ENCODE data around the gene CCDC136.

Gene CCDC136

DNA sequence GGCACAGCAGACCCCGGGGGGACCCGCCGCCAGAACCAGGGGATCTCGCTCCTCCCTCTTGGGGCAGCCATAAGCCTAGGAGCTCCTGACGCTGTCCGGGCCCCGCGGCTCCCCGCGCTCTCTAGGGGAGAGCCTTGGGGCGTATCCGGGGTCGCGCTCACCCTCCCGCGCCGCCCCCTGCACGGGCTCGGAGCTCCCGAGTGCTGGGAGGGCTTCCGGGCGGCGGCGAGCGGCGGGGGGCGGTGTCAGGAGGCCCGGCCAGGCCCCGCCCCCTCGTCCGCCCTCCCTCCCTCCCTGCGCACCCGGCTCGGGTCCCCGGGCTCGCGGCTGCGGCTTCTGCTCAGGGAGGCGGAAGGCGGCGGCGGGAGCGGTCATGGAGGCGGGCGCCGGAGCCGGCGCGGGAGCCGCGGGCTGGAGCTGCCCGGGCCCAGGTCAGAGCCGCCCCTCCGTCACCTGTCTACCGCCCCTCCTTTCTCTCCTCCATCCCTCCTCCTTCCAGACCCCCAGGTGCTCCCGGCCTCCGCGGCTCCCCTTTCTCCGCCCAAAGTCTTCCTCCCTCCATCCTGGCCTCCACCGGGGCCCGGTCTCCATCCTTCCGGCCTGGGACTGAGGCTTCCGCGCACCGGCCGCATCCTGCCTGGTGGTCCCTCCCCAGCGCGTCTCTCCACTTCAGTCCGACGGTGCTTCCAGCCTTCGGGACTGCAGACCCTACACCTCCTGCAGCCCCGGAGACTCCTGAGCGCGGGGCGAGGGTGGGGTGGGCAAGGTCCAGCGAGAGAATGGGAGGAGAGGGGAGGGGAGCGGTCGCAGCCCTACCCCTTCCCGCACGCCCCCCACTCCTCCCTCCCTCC lies at the start of gene CCDC136:
Gene CCDC136, plus strand, starts transcription at position 848 of the 851 bp plus-strand sequence. CDS start 444 bp downstream, outside the sequence.
- peak; percentile 70 for DNase-seq

DNA sequence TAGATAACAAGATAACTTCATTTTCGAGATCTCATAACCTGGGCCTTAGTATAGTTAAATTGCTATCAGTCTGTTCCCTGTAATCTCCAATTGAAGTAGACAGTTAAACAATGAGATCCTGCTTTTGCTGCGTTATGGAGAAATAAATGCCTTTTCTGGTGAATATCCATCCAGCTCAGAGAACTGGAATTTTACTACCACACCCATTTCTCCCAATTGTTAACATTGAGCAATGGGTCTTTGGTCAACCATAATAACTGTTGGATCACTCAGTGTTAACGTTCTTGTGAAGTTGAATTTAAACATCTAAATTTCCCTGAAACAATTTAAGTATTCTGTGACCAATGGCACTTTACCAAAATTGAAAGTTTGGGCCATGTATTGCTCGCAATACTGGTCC lies 49.6 kb upstream of the CCDC136 start:
- DNase-seq = no peak

DNA sequence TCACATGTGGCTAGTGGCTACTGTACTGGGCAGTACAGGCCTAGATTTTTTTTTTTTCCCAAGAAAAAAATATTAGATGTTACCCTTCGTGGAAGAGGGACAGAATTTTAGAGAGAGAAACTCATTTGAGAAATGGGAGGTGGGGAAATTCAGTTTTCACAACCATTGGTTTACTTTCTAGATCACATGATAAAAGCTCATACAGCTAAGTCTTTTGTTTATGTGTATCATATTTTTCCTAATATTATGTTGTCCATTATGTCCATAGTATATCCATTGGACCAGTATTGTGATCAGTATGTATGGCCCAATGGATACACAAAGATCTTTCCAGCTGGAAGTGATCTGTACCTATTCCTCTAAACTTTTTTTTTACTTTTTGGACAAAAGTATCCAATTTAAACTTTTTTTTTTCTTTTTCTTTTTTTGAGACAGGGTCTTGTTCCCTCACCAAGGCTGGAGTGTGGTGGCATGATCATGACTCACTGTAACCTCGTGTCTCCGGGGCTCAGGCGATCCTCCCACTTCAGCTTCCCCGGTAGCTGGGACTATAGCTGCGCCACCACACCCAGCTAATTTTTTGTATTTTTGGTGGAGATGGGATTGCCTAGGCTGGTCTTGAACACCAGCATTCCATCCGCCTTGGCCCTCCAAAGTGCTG lies 48.5 kb upstream of the CCDC136 start:
- peak; percentile 36 for DNase-seq

DNA sequence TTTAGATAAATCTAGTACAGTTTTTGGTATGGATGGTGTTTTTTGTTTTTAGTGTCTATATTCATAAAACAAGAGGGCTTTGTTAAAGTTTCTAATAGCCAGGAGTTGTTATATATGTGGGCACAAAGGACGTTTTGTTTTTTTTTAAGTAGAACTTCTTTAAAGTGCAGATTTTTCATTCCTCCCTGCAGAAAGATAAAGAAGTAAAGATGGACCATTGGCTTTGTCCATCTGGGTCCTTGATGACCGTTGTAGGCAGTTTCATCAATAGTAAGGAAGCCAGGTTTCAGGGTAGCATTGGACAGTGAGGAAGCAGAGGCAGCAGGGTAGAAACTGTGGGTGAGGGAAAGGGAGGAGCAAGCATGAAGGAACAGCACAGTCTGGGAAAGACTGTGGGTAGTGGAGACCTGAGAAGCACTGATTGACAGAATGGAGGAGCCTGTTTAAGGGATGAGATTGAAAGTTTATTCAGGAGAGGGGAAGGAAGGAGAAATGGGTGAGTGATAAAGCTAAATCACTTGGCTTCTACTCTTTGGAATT lies 47.3 kb upstream of the CCDC136 start:
- no peak for DNase-seq

GRCh38 chr7:128745706-128746105 lies 46.1 kb upstream of the CCDC136 start:
- DNase-seq = no peak

GRCh38 chr7:128747327-128748079 lies 44.3 kb upstream of the CCDC136 start:
- DNase-seq = no peak

GRCh38 chr7:128752251-128752650 lies 39.5 kb upstream of the CCDC136 start:
- no peak for DNase-seq

GRCh38 chr7:128755075-128755818 lies 36.5 kb upstream of the CCDC136 start:
- no peak for DNase-seq

DNA sequence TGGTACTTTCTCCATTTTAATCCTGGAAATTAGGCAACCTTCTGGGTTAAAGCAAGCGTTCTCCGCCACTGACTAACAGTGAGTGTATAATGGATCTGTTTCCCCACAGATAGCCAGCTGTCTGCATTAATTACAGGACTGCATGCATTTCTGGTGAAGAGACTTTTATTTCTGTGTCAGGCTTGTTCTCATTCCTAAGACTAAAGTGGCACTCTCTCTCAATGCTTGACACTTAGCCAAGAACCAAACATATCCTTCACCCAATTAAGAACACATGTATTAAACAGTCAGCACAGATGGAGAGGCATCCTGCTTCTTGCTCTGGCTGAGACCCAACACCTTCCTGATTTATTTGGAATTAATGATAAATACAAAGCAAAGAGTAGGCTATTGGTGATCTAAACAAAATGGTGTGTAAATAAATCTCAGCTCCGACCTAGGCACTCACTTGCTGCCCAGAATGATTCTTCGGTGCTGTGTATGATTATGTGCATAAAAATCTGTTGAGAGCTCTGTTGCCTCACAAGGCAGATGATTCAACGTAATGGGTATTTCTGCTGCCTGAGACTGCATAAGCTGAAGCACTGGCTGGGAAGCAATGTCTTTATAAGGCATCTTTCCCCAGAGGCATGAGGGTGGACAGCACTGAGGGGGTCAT lies 35.8 kb upstream of the CCDC136 start:
- DNase-seq = no peak

GRCh38 chr7:128757203-128757602 lies 34.6 kb upstream of the CCDC136 start:
- DNase-seq = no peak

DNA sequence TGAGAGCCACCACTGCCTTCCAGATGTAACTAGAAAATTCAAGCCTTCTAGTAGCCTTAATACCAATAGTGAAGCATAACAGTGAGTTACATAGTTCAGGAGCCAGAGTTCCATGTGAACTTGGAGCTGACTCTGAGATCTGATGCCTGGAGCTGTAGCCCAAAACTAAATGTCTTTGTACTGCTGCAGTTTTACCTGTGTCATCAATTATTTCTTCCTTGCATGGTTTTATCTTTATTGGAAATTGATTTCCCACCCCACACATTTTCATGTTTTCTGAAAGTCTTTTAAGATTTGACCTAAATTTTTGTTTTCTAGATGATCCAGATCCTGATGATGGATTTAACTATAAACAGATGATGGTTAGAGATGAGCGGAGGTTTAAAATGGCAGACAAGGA lies 33.2 kb upstream of the CCDC136 start:
- DNase-seq = no peak

DNA sequence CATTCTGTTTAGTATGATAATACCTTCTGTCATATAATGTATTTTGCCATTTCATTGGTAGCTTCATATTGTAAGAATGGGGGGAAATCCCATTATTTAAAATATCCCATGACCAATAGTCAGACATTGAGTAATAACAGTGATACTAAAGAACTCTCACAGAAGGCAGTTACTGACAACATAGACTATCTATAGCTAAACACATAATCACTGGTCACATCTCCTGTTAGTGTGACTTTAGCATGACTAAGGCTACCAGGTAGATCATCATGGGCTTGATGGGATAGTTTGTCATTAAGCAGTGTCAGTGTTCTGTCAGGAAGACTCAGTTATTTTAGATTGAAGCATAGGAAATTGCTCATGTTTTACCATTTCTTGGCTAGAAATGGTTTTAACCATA lies 32.5 kb upstream of the CCDC136 start:
- DNase-seq = peak; percentile 54

DNA sequence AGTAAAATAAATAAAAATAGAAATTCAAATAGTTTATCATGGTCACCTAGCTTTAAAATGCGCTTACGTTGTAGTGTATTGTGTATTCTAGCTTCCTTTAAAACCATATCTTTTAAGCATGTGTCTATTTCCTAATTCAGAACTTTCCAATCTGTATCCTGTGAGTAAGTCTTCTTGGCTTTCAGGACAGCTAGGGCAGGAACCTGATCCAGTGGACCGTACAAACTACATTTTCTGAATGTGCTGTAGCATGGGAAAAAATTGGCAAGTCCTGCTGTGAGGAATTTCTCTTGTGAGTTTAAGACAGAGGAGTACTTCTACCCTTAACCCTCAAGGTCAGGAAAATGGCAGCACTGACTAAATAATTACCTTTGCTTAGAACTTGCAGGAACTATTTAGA lies 28.2 kb upstream of the CCDC136 start:
- no peak for DNase-seq

DNA sequence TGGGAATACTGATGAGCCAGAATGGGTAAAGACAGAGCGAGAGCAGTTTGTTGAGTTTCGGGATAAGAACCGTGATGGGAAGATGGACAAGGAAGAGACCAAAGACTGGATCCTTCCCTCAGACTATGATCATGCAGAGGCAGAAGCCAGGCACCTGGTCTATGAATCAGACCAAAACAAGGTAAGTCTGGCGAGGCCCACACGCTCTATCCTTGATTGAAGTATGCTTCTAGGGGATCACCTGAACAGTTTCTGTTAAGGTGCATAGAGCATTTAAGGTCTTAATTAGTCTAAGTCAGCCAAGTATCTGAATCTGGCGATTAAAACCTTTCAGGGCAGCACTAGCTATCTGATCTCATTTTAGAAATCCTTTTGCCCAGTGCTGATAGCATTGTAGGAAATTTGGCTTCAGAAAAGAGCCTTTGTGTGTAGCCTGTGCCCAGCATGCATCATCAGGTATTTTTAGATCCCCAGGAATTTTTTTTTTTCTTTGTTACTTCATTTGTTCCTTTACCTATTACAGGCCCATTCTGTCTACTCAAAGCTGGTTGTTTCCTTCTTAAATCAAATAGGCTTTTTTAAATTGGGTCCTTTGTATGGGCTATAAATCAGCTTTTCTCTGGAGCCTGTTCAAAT lies 24.2 kb upstream of the CCDC136 start:
- no peak for DNase-seq

- no peak for DNase-seq
Measured at GRCh38 chr7:128770233-128770632, 21.5 kb upstream of the CCDC136 start.

- no peak for DNase-seq
Measured at GRCh38 chr7:128773604-128774003, 18.2 kb upstream of the CCDC136 start.

- no peak for DNase-seq
Measured at GRCh38 chr7:128774029-128774689, 17.6 kb upstream of the CCDC136 start.

GRCh38 chr7:128774921-128775320 lies 16.8 kb upstream of the CCDC136 start:
- DNase-seq = no peak

DNA sequence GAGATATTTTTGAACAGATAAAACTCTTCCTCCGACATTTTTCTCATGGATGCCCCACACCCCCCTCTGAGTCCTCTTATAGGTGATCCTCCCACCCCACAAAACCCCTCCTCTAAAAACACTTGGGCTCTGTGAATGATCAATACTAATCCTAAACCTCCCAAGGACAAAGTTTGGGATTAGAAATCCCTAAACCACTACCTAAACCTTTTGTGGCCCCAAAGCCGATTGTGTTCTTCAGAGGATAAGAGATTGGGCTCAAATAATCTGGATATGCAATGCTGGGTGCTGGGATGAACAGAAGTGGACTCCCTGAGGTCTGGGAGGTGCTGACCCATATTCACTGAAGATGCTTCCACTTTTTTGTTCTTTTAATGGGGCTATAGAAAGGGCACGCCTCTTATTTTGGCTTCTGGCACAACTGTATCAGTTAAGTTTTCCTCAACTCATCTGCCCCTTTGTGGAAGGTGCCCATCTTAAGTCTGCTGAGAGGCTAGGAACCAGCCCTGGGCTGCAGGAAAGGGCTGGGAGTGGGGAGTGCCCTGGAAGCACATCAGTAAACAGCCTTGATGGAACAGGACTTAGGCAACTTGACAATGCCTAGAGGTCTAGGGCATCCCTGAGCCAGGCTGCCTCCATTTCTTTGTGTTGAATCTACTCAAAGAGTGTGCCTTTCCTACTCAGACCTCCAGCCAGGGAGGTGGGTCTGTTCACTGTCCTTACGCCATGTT lies 15.9 kb upstream of the CCDC136 start, which contains the start of gene OPN1SW:
Gene OPN1SW, minus strand, starts transcription at position 51 of the 731 bp plus-strand sequence. Its CDS starts 13 bp downstream, at position 38.
- no peak for DNase-seq
